ENCODE measurements around the gene RIT2.

DNA sequence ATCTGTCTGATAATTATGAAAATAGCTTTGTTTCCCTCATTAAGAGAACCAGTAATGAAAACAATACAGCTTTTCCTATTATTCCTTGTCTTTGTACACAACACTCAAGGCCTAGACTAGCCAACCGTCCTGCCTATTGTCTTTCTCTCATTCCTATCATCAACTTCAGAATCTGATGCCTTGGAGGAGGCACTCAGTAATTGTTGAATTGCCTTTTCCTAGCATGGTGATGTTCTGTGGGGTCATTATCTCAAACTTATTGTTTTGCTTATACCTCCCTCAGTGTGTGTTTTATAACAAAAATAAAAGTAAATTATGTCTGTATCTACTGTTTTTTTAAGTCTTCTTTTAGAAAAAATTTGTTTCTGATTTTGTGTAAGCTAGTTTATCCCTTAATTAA lies 208.7 kb downstream of the RIT2 start:
- no peak for TF ChIP-seq EZH2 (IDR thresholded peaks at IDR 0.05; ENCODE audit: borderline replicate concordance, low read length)
- TF ChIP-seq, protein P1, sequence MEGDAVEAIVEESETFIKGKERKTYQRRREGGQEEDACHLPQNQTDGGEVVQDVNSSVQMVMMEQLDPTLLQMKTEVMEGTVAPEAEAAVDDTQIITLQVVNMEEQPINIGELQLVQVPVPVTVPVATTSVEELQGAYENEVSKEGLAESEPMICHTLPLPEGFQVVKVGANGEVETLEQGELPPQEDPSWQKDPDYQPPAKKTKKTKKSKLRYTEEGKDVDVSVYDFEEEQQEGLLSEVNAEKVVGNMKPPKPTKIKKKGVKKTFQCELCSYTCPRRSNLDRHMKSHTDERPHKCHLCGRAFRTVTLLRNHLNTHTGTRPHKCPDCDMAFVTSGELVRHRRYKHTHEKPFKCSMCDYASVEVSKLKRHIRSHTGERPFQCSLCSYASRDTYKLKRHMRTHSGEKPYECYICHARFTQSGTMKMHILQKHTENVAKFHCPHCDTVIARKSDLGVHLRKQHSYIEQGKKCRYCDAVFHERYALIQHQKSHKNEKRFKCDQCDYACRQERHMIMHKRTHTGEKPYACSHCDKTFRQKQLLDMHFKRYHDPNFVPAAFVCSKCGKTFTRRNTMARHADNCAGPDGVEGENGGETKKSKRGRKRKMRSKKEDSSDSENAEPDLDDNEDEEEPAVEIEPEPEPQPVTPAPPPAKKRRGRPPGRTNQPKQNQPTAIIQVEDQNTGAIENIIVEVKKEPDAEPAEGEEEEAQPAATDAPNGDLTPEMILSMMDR (IDR thresholded peaks at IDR 0.05; ENCODE audit: low read length), result no peak

All from OCI-LY1 (cell line).